HepG2 (cell line): ENCODE data around the gene RPL22L1. TPM values are rescaled to one million over a fixed set of nuclear protein-coding genes. Genes with fewer than 3 reads are reported as not detected.
A peak's percentile ranks its signal among the peaks of the same experiment; 100 is the strongest.

Experiments
- CREB1 ChIP-seq, 2 experiments: fragments of 450-650 bp in 1 of 2; IDR thresholded peaks; 2 replicates each; pipeline ENCODE4 v1.6.1; 2016 to 2017; ENCODE audit warnings: control low read depth in 1 of 2, mild to moderate bottlenecking in 1 of 2, missing compliant biosample characterization in 1 of 2, missing genetic modification characterization in 1 of 2
- ELF3 ChIP-seq: IDR thresholded peaks from 2 replicates; pipeline ENCODE4 v1.6.1; 2016; ENCODE audit warnings: missing genetic modification reagents, missing compliant biosample characterization
- ERF ChIP-seq: IDR thresholded peaks from 2 replicates; pipeline ENCODE4 v1.6.1; 2018; ENCODE audit warnings: missing biosample characterization, missing genetic modification reagents
- FIP1L1 ChIP-seq: fragments of 200-400 bp; formaldehyde crosslinking; IDR thresholded peaks from 2 replicates; pipeline ENCODE4 v1.6.1; 2018; ENCODE audit warnings: low read depth, mild to moderate bottlenecking, low read length, moderate library complexity, borderline replicate concordance; ENCODE audit not compliant: insufficient read depth
- HES4 ChIP-seq: sonication (generic); formaldehyde crosslinking; IDR thresholded peaks from 2 replicates; pipeline ENCODE4 v1.9.0; 2021; ENCODE audit warnings: mild to moderate bottlenecking, missing genetic modification reagents, borderline replicate concordance
- KDM1A ChIP-seq: IDR thresholded peaks from 2 replicates; pipeline ENCODE4 v1.6.1; 2016; ENCODE audit warnings: missing compliant biosample characterization
- KDM6A ChIP-seq: IDR thresholded peaks from 2 replicates; pipeline ENCODE4 v1.6.1; 2016; ENCODE audit warnings: low read depth
- KLF13 ChIP-seq: sonication (generic); formaldehyde crosslinking; IDR thresholded peaks from 2 replicates; pipeline ENCODE4 v1.4.0; 2020; ENCODE audit warnings: mild to moderate bottlenecking, missing genetic modification reagents
- KLF9 ChIP-seq: IDR thresholded peaks from 2 replicates; pipeline ENCODE4 v1.6.1; 2016; ENCODE audit warnings: low read depth
- KMT2A ChIP-seq: sonication (generic); formaldehyde crosslinking; IDR thresholded peaks from 2 replicates; pipeline ENCODE4 v1.4.0; 2020; ENCODE audit warnings: missing genetic modification reagents
- MTF2 ChIP-seq: sonication (generic); formaldehyde crosslinking; IDR thresholded peaks from 2 replicates; pipeline ENCODE4 v1.5.0; 2020; ENCODE audit warnings: missing genetic modification reagents, borderline replicate concordance
- NCOA1 ChIP-seq: sonication (generic); formaldehyde crosslinking; IDR thresholded peaks from 2 replicates; pipeline ENCODE4 v1.9.0; 2021; ENCODE audit warnings: missing genetic modification reagents
- NCOA5 ChIP-seq: sonication (generic); formaldehyde crosslinking; IDR thresholded peaks from 2 replicates; pipeline ENCODE4 v1.4.0; 2020; ENCODE audit warnings: missing genetic modification reagents
- SRSF1 ChIP-seq: fragments of 200-400 bp; formaldehyde crosslinking; optimal IDR thresholded peaks from 2 replicates; pipeline ENCODE3; 2017; ENCODE audit warnings: mild to moderate bottlenecking, low read depth, low read length, moderate library complexity
- TBX2 ChIP-seq: sonication (generic); formaldehyde crosslinking; IDR thresholded peaks from 2 replicates; pipeline ENCODE4 v1.5.0; 2020; ENCODE audit warnings: missing genetic modification reagents, mild to moderate bottlenecking, borderline replicate concordance
- ZFP41 ChIP-seq: sonication (generic); formaldehyde crosslinking; IDR thresholded peaks from 2 replicates; pipeline ENCODE4 v1.4.0; 2020; ENCODE audit warnings: mild to moderate bottlenecking, missing genetic modification reagents, borderline replicate concordance
- ZFX ChIP-seq: sonication (generic); formaldehyde crosslinking; IDR thresholded peaks from 2 replicates; pipeline ENCODE4 v1.4.0; 2020; ENCODE audit warnings: mild to moderate bottlenecking, low read depth, missing genetic modification reagents, moderate library complexity
- ZNF17 ChIP-seq: sonication (generic); formaldehyde crosslinking; IDR thresholded peaks from 2 replicates; pipeline ENCODE4 v1.5.0; 2020; ENCODE audit warnings: mild to moderate bottlenecking, missing genetic modification reagents
- ZNF468 ChIP-seq: sonication (generic); formaldehyde crosslinking; IDR thresholded peaks from 2 replicates; pipeline ENCODE4 v1.8.0; 2022; ENCODE audit warnings: mild to moderate bottlenecking, moderate library complexity, missing genetic modification reagents
- ZNF720 ChIP-seq: sonication (generic); formaldehyde crosslinking; IDR thresholded peaks from 2 replicates; pipeline ENCODE4 v1.4.0; 2020; ENCODE audit warnings: missing genetic modification reagents
- ZNF766 ChIP-seq: sonication (generic); formaldehyde crosslinking; IDR thresholded peaks from 2 replicates; pipeline ENCODE4 v1.5.0; 2020; ENCODE audit warnings: missing genetic modification reagents, borderline replicate concordance
- ZNF782 ChIP-seq: sonication (generic); formaldehyde crosslinking; IDR thresholded peaks from 2 replicates; pipeline ENCODE4 v1.4.0; 2020; ENCODE audit warnings: missing genetic modification reagents, mild to moderate bottlenecking, borderline replicate concordance
- polyA plus RNA-seq, 8 experiments: library from polyadenylated mRNA; depleted of rRNA in 3 of 8; stranded (reverse) in 7 of 8; unstranded in 1 of 8; fragments of >200 nt; fragmentation: Illumina TruSeq in 4 of 8; extraction: Trizol in 4 of 8; gene quantifications; 2 replicates each; pipeline versions ENCODE4 v1.2.1 to v1.2.3, GENCODE V29; 2011 to 2016; ENCODE audit warnings: low read depth in 4 of 8, missing spikeins in 1 of 8, mixed read lengths in 1 of 8; ENCODE audit not compliant: insufficient read depth in 1 of 8
- total RNA-seq, 5 experiments: library from RNA; depleted of rRNA; stranded (reverse); fragments of >200 nt; fragmentation: Illumina TruSeq; extraction: Trizol; gene quantifications; 2 replicates each; pipeline ENCODE4 v1.2.3, GENCODE V29; 2016; ENCODE audit warnings: low read depth in 1 of 5
- TF ChIP-seq, protein P1 (sequence below): sonication (generic); formaldehyde crosslinking; IDR thresholded peaks from 2 replicates; pipeline ENCODE4; 2020; ENCODE audit warnings: missing genetic modification reagents, mild to moderate bottlenecking, borderline replicate concordance
- TF ChIP-seq, protein P2 (sequence below): sonication (generic); formaldehyde crosslinking; IDR thresholded peaks from 2 replicates; pipeline ENCODE4 v1.5.0; 2020; ENCODE audit warnings: missing genetic modification reagents
- TF ChIP-seq, protein P3 (sequence below): sonication (generic); formaldehyde crosslinking; conservative IDR thresholded peaks from 2 replicates; pipeline ENCODE4 v1.4.0; 2020; ENCODE audit warnings: missing genetic modification reagents

The RPL22L1 gene
- total and polyA plus RNA-seq, 2 of the 13 experiments (the other 11 are each of a cell fraction or from before 2014, with no cell fraction given) = 42.7 to 152 TPM

DNA sequence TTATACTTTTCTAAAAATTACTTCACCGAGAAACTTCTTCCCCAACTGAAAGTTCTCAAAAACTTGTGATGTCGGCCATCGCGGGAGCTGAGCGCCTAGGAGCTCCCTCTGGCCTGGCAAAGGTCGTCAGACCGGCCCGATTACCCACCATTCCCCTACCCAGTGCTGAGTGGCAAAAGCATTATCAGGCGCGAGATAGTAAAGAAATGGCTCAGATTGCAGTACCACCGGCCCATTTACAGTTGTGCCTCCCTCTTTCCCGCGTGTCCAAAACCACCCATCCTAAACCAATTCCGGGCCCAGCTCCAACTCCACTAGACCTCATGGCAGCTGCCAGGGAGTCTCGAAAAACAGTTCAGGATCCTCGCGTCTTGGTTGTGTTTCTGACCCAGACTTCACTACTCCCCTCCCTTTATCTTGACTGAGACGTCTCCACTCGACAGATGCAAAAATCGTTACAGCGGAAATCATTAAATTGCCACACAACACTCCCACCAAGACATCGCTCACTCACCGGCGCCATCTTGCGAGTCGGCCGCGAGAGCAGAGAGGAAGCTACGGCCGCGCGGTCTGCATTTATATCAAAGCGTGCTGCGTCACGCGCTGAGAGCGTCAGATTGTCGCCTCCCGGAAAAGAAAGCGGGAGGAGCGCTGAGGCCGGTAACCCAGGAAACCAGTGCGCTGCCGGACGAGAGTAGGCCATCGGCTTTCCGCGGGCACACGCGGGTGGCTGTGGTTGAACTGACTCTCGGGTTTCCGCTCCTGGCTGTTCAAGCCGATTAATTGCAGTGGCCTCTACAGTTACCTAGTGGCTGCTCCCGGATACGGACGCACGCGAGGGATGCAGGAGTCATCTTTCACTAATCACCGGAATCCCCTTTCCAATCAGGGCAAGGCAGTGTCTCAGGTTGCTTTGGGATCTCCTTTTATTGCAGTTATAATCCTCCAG, at the start of gene RPL22L1 (continued):
- TF ChIP-seq KLF13 (0 out of 2 replicates have a peak, but pooled peaks have one; percentile 46), ZNF766 (CRISPR knock-in tag) (no peak; the same call in 1 of the 2 replicates), CREB1 (IDR thresholded peaks at IDR 0.05) (peak; percentile 85), CREB1 (CRISPR knock-in tag; IDR thresholded peaks at IDR 0.05) (peak; percentile 92), ZNF468 (CRISPR knock-in tag) (no peak), ZNF17 (no peak), TBX2 (CRISPR knock-in tag) (peak; percentile 75), ZFX (CRISPR knock-in tag) (peak; percentile 98), MTF2 (CRISPR knock-in tag) (no peak), KDM1A (CRISPR knock-in tag) (no peak), NCOA1 (CRISPR knock-in tag) (no peak), NCOA5 (CRISPR knock-in tag) (no peak), ZNF720 (no peak), ELF3 (CRISPR knock-in tag) (peak; percentile 89), KMT2A (peak; percentile 87), ERF (CRISPR knock-in tag) (peak; percentile 91), SRSF1 (no peak), FIP1L1 (0 out of 2 replicates have a peak, but pooled peaks have one; percentile 54), ZFP41 (CRISPR knock-in tag) (peak; percentile 30; the same call in 1 of the 2 replicates), KLF9 (CRISPR knock-in tag) (no peak), KDM6A (CRISPR knock-in tag) (no peak), HES4 (peak; percentile 59; the same call in 1 of the 2 replicates), ZNF782 (CRISPR knock-in tag) (no peak)
- TF ChIP-seq, protein P1, sequence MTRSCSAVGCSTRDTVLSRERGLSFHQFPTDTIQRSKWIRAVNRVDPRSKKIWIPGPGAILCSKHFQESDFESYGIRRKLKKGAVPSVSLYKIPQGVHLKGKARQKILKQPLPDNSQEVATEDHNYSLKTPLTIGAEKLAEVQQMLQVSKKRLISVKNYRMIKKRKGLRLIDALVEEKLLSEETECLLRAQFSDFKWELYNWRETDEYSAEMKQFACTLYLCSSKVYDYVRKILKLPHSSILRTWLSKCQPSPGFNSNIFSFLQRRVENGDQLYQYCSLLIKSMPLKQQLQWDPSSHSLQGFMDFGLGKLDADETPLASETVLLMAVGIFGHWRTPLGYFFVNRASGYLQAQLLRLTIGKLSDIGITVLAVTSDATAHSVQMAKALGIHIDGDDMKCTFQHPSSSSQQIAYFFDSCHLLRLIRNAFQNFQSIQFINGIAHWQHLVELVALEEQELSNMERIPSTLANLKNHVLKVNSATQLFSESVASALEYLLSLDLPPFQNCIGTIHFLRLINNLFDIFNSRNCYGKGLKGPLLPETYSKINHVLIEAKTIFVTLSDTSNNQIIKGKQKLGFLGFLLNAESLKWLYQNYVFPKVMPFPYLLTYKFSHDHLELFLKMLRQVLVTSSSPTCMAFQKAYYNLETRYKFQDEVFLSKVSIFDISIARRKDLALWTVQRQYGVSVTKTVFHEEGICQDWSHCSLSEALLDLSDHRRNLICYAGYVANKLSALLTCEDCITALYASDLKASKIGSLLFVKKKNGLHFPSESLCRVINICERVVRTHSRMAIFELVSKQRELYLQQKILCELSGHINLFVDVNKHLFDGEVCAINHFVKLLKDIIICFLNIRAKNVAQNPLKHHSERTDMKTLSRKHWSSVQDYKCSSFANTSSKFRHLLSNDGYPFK (CRISPR knock-in tag) = peak; percentile 90
- TF ChIP-seq, protein P2, sequence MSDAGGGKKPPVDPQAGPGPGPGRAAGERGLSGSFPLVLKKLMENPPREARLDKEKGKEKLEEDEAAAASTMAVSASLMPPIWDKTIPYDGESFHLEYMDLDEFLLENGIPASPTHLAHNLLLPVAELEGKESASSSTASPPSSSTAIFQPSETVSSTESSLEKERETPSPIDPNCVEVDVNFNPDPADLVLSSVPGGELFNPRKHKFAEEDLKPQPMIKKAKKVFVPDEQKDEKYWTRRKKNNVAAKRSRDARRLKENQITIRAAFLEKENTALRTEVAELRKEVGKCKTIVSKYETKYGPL (CRISPR knock-in tag) = no peak; the same call in 1 of the 2 replicates
- TF ChIP-seq, protein P3, sequence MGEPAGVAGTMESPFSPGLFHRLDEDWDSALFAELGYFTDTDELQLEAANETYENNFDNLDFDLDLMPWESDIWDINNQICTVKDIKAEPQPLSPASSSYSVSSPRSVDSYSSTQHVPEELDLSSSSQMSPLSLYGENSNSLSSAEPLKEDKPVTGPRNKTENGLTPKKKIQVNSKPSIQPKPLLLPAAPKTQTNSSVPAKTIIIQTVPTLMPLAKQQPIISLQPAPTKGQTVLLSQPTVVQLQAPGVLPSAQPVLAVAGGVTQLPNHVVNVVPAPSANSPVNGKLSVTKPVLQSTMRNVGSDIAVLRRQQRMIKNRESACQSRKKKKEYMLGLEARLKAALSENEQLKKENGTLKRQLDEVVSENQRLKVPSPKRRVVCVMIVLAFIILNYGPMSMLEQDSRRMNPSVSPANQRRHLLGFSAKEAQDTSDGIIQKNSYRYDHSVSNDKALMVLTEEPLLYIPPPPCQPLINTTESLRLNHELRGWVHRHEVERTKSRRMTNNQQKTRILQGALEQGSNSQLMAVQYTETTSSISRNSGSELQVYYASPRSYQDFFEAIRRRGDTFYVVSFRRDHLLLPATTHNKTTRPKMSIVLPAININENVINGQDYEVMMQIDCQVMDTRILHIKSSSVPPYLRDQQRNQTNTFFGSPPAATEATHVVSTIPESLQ (CRISPR knock-in tag) = no peak
